ENCODE measurements around the gene SPTBN4. TPM values are rescaled to one million over a fixed set of nuclear protein-coding genes. Genes with fewer than 3 reads are reported as not detected.

The SPTBN4 gene
- total and polyA plus RNA-seq, 2 of the 4 experiments (the other 2 are of a cell fraction): 0.72 to 0.91 TPM

DNA sequence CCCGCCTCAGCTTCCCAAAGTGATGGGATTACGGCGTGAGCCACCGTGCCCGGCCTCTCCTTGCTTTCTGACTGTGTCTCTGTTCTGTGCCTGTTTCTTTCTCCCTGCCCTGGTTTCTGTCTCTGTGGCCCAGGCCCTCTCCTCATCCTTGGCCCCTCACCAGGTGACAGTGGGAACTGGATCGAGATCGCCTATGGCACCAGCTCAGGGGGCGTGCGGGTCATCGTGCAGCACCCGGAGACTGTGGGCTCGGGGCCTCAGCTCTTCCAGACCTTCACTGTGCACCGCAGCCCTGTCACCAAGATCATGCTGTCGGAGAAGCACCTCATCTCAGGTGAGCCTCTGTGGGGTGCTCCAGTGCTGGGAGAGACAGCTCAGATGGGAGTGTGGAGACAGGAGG is 119.8 kb downstream of the SPTBN4 start:
- H4K8ac ChIP-seq (ENCODE audit: low read depth in 2 of 2, low read length in 2 of 2): no peak overlapping the region
- no peak overlapping the region for H2BK20ac ChIP-seq (ENCODE audit: low read depth, low read length)
- no peak overlapping the region for H3K4me3 ChIP-seq (ENCODE audit: insufficient read depth, low read depth, low read length)
- 98% methylated on average over 9 of the region's 14 CpGs; no CpG with 5 or more reads in 1 of the 2 experiments for WGBS, 2 experiments (ENCODE audit: extremely low coverage in 2 of 2, insufficient read length in 1 of 2)
- no peak overlapping the region for H3K4me2 ChIP-seq (ENCODE audit: low read depth, low read length)
- intact Hi-C loops (cut with micrococcal nuclease) (no loop called here), dilution Hi-C loops (cut with HindIII; ENCODE audit: low sequenced_read_pairs, unreplicated experiment) (no loop called here), in situ Hi-C loops (cut with MboI; ENCODE audit: low sequenced_read_pairs) (no loop called here)
- H3K23ac ChIP-seq (ENCODE audit: low read depth, low read length): no peak overlapping the region
- H3K56ac ChIP-seq (ENCODE audit: extremely low read depth, insufficient read depth, low read length): no peak overlapping the region
- no peak overlapping the region for H2BK120ac ChIP-seq (ENCODE audit: low read depth, low read length)
- H2BK5ac ChIP-seq (ENCODE audit: low read depth, low read length, poor library complexity, severe bottlenecking): no peak overlapping the region
- H2AK5ac ChIP-seq (ENCODE audit: low read depth, low read length): no peak overlapping the region
- no peak overlapping the region for H4K5ac ChIP-seq (ENCODE audit: low read depth, low read length)
- ATAC-seq (ENCODE audit: low read depth): no peak
- H4K91ac ChIP-seq (ENCODE audit: insufficient read depth, low read depth, low read length): no peak overlapping the region
- no peak for TF ChIP-seq MAFK (IDR thresholded peaks at IDR 0.05; ENCODE audit: low read depth, low read length)
- no peak for TF ChIP-seq ELK1 (IDR thresholded peaks at IDR 0.05; ENCODE audit: borderline replicate concordance, low read depth, low read length)
- TF ChIP-seq SMC3 (IDR thresholded peaks at IDR 0.05; ENCODE audit: low read depth, low read length): no peak
- no peak for TF ChIP-seq BHLHE40 (IDR thresholded peaks at IDR 0.05; ENCODE audit: low read depth, low read length)
- TF ChIP-seq NFE2L2 (IDR thresholded peaks at IDR 0.05; ENCODE audit: low read depth, low read length): no peak
- TF ChIP-seq CEBPB (IDR thresholded peaks at IDR 0.05; ENCODE audit: low read depth, low read length): no peak
- TF ChIP-seq RAD21 (IDR thresholded peaks at IDR 0.05; ENCODE audit: low read length): no peak
- TF ChIP-seq, protein P1, sequence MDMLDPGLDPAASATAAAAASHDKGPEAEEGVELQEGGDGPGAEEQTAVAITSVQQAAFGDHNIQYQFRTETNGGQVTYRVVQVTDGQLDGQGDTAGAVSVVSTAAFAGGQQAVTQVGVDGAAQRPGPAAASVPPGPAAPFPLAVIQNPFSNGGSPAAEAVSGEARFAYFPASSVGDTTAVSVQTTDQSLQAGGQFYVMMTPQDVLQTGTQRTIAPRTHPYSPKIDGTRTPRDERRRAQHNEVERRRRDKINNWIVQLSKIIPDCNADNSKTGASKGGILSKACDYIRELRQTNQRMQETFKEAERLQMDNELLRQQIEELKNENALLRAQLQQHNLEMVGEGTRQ (IDR thresholded peaks at IDR 0.05; ENCODE audit: low read depth, low read length): no peak
- TF ChIP-seq MAZ (IDR thresholded peaks at IDR 0.05; ENCODE audit: borderline replicate concordance, low read depth, low read length): no peak
- no peak for TF ChIP-seq MXI1 (IDR thresholded peaks at IDR 0.05; ENCODE audit: borderline replicate concordance, low read depth, low read length)
- no peak for TF ChIP-seq CHD1 (IDR thresholded peaks at IDR 0.05; ENCODE audit: low read depth, low read length)
- no peak for TF ChIP-seq CTCF (conservative IDR thresholded peaks at IDR 0.05; ENCODE audit: low read depth, low read length)
- no peak for TF ChIP-seq POLR2A (IDR thresholded peaks at IDR 0.05; ENCODE audit: low read depth, low read length)
- no peak for TF ChIP-seq FOS (IDR thresholded peaks at IDR 0.05; ENCODE audit: low read depth, low read length)
- TF ChIP-seq RCOR1 (IDR thresholded peaks at IDR 0.05; ENCODE audit: insufficient replicate concordance, low read length): no peak
- no peak for TF ChIP-seq RFX5 (IDR thresholded peaks at IDR 0.05; ENCODE audit: low read depth, low read length)
- H3K9me3 ChIP-seq (ENCODE audit: control insufficient read depth, insufficient read depth, low read length): no peaks in the 10 kb centered on the region
- no peak overlapping the region for H3K27ac ChIP-seq (ENCODE audit: insufficient read depth, low read length)
- no peak for DNase-seq
- H3K36me3 ChIP-seq (ENCODE audit: control insufficient read depth, insufficient read depth, low read length): peaks cover 60% of the 10 kb centered on the region
- POLR2A ChIA-PET (ENCODE audit: unreplicated experiment): no interaction called here
- H4K20me1 ChIP-seq (ENCODE audit: insufficient read depth, low read length): no peaks in the 10 kb centered on the region; the same call in 1 of the 2 replicates
- CTCF ChIA-PET: interaction anchor here (0.6 kb wide), 1 partner anchor 358 kb away, joined by 3 read pairs; no protein-coding TSS in a partner anchor
- no peaks in the 10 kb centered on the region for H3K27me3 ChIP-seq (ENCODE audit: control insufficient read depth, insufficient read depth, low read length)
- H3K9ac ChIP-seq (ENCODE audit: low read depth, low read length): no peak overlapping the region
- no peak overlapping the region for H3K14ac ChIP-seq (replicated peaks; ENCODE audit: low read depth, low read length)
- no peak overlapping the region for H2BK15ac ChIP-seq (ENCODE audit: low read depth, low read length)
- no peak overlapping the region for H2AFZ ChIP-seq (replicated peaks; ENCODE audit: low read length, poor library complexity)
- peaks cover 0 to 4% of the 10 kb centered on the region in 2 experiments; a peak in 1 of 4 replicates for H3K79me1 ChIP-seq (ENCODE audit: low read depth in 1 of 2, low read length in 2 of 2)
- no peak overlapping the region for H3K4ac ChIP-seq (ENCODE audit: low read depth, low read length)
- no peak overlapping the region for H2AK9ac ChIP-seq (replicated peaks; ENCODE audit: low read depth, low read length, poor library complexity)
- H3K4me1 ChIP-seq (ENCODE audit: control insufficient read depth, insufficient read depth, low read length): no peaks in the 10 kb centered on the region
- no peak overlapping the region for H3K18ac ChIP-seq (ENCODE audit: low read depth, low read length)
- peaks cover 4% of the 10 kb centered on the region; the same call in 1 of the 2 replicates for H3K9me1 ChIP-seq (ENCODE audit: insufficient read depth, low read length)
- no TSS peak for BruUV-seq (replicated peaks)
